Fibroblast of the aortic adventitia (primary cell): ENCODE measurements around the gene SIT1. TPM values are rescaled to one million over a fixed set of nuclear protein-coding genes. Genes with fewer than 3 reads are reported as not detected.
A peak's percentile ranks its signal among the peaks of the same experiment; 100 is the strongest.

Source experiments
- DNase-seq: peaks from one replicate; pipeline ENCODE4 v3.0.0-alpha.2; 2010; ENCODE audit warnings: low read depth
- H3K4me3 ChIP-seq: 2 replicates; pipeline ENCODE4 v1.5.1; 2011; ENCODE audit warnings: low read depth, mild to moderate bottlenecking, control low read depth, low read length, moderate library complexity
- total RNA-seq: library from RNA; depleted of rRNA; stranded (reverse); fragments of >200 nt; gene quantifications from 2 replicates; pipeline ENCODE4 v1.2.3, GENCODE V29; 2012; ENCODE audit warnings: low replicate concordance
- TF ChIP-seq, protein P1 (sequence below): IDR thresholded peaks from 2 replicates; pipeline ENCODE4 v1.5.1; 2011; ENCODE audit warnings: mild to moderate bottlenecking, low read length, control low read depth, inconsistent platforms; ENCODE audit not compliant: insufficient read depth

The SIT1 gene
- total RNA-seq, 1 donor, result 0.18 TPM

DNA sequence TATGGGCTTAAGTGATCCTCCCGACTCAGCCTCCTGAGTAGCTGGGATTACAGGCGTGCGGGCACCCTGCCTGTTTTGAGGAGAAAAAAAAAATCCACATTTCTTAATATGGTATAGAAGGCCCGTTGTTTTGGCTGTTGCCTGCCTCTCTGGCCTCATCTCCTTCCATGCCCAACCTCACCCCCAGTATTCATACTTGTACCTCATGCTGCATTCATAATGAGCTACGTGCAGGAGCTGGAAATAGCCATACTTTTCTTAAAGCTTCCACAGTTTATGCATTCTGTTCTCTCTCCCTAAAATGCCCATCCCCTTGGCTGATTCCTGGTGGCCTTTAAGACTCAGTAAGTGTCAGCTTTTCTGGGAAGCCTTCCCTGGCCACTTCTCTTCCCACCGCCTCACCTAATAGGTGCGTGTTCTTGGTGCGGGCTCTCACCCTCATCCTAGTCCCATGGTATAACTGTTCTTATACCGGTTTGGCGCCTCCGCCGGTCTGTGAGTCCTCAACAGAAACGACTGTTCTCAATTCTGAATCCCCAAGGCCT, 41.1 kb upstream of the SIT1 start:
- no peak overlapping the region for H3K4me3 ChIP-seq
- TF ChIP-seq, protein P1, sequence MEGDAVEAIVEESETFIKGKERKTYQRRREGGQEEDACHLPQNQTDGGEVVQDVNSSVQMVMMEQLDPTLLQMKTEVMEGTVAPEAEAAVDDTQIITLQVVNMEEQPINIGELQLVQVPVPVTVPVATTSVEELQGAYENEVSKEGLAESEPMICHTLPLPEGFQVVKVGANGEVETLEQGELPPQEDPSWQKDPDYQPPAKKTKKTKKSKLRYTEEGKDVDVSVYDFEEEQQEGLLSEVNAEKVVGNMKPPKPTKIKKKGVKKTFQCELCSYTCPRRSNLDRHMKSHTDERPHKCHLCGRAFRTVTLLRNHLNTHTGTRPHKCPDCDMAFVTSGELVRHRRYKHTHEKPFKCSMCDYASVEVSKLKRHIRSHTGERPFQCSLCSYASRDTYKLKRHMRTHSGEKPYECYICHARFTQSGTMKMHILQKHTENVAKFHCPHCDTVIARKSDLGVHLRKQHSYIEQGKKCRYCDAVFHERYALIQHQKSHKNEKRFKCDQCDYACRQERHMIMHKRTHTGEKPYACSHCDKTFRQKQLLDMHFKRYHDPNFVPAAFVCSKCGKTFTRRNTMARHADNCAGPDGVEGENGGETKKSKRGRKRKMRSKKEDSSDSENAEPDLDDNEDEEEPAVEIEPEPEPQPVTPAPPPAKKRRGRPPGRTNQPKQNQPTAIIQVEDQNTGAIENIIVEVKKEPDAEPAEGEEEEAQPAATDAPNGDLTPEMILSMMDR, result no peak
- no peak for DNase-seq

DNA sequence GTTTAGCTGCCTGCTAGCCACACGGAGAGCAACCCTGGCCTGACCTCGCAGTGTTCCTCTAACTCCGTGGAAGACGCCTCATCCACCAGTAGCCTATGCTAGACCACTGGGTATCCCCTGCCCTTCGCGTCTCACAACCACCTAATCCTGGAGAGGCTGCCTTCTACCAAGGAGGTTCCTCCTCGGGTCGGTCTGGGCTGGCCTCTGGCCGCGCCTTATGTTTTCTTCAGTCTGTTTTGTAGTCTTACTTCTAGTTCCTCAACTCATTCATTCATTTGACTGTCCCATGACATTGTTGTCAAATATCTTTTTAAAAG, 40.6 kb upstream of the SIT1 start:
- DNase-seq, result no peak
- TF ChIP-seq, protein P1, result no peak
- H3K4me3 ChIP-seq, result peak overlapping the region; percentile 79

DNA sequence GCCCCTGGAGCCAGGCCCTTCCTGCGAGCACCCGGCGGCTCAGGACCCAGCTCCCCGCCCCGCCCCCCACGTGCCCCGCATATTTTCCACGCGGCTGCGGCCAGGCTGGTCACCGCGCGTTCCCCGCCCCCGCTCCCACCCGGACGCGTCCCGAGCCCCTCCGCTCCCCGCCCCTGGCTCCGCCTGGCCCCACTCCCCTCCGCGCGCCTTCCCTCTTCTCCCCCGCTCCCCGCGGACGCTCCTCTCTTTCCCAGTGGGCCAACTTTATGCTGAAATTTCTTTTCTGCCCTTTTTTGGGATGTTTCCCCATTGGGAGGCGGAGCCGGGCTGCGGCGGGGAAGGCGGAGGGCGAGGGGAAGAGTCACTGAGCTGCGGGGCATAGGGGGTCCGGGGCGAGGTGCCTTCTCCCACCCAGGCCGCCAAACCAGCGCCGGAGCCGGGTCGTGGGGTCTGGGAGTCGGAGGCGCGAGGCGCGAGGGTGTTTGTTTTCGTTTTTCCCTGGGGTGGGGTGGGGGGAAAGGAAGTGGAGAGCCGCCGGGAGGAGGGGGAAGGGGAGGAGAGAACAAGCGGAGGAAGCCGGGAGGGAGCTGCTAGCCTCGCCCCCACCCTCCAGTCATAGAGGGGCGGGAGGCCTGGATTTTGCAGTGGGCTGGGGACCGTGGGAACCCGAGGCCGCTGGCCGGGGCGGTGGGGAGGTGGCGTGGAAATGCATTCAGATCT, 40.0 kb upstream of the SIT1 start:
- TF ChIP-seq, protein P1, result no peak
- peak; percentile 71 for DNase-seq
- H3K4me3 ChIP-seq, result peak overlapping the region; percentile 79

DNA sequence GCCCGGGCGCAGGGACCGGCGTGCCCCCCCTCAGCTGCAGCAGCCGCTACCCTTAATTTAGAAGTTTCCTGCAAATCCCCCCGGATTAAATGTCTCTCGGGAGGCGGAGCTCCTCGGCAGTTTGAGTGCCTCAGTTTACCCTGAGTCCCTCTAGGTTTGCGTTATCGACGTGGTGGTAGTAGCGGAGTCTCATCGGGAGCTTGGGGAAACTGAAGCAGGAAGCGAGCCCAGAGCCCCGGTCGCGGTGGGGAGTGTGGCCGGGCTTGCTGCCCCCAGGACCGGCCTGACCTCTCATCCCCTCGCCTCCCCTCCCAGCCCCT, 39.5 kb upstream of the SIT1 start:
- TF ChIP-seq, protein P1, result no peak
- peak overlapping the region; percentile 79 for H3K4me3 ChIP-seq

DNA sequence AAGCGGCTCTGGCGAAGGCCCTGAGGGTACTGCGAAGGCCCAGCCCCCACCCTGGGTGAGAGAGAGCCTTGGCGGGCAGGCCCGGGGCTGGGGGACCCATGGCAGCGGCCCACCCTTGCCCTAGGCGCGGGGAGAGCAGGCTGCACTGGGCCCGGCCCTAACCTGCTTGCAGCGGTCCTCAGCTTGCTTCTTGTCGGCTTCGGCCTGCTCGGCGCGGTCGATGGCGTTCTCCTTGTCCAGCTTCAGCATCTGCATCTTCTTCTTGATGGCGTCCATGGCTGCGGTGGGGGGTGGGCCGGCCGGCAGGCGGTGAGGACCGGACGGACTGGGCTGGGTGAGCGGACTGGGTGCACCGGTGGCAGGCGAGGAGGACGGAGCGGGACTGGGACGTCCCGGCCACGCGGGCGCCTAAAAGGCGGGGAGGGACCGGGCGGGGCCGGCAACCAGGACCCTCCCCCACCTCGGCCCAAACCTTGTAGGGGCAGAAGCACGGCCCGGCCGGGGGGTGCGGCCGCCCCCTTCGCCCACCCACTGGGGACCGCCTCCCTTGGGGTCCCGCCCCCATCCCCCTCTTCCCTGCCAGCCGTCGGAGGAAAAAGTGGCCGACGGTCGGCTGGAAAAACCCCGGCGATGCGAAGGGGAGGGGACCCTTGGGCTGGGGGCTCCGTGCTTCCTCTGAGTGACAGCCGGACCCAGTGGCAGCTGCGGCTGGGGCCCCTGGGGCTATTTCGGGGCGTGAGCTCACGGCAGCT, 39.0 kb upstream of the SIT1 start, which contains the start of gene TPM2:
TSS of gene TPM2 (minus strand) at position 384 of the 752 bp plus-strand sequence. CDS start at position 276, 108 bp downstream.
- TF ChIP-seq, protein P1, result no peak
- peak within 1 kb of the TSS; percentile 79 for H3K4me3 ChIP-seq
- DNase-seq, result peak; percentile 68

More for the DNA sequence above, 39.5 kb upstream of the SIT1 start:
- DNase-seq, result peak; percentile 44

DNA sequence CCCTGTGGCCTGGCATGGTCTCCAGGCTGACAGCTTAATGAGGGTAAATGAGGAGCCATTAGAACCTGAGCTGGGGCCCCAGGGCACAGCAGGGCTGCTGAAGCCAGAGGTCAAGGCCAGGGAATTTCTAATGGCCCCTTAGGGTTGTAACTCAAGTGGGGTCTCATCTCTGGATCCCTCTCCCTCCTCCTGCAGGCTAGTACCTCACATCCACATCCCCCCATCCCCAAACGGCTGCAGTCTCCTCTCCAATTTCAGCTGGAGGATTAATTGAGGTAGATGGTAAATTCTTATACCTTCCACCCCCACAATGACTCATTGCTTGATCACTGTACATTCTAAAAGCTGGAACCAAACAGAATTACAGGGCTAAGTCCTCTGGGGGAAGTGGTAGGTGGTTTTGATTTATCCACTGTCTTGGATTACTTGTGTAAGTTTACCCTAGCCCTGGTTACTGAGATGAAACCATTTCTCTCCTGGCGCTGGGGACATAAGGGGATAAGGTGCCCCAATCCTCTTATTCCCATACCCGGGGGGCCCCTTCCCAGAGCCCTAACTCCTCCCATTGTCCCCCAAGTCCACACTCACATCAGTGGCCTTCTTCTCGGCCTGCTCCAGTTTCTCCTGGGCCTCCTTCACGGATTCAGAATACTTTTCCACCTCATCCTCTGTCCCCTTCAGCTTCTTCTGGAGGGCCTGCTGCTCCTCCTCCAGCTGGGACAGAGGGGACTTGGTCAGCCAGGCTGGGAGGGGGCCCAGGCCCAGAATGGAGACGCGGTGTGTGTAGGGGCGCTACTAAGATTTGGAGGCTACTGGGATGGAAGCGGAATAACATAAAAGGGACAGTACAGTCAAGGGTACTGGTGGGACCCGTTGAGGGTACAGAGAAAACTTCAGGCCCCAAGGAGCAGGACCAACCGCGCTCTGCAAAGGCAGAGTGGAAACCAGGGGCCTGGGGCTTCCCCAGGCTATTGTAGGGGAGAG, 38.1 kb upstream of the SIT1 start:
- TF ChIP-seq, protein P1, result no peak
- DNase-seq, result peak; percentile 84
- H3K4me3 ChIP-seq, result peak overlapping the region; percentile 79
